HepG2 (cell line): ENCODE data around the gene IFNAR2. TPM values are rescaled to one million over a fixed set of nuclear protein-coding genes. Genes with fewer than 3 reads are reported as not detected.

Experiments used
- BRF2 ChIP-seq: sonication (generic); formaldehyde crosslinking; IDR thresholded peaks from 2 replicates; pipeline ENCODE4 v1.8.1; 2022; ENCODE audit warnings: mild to moderate bottlenecking, missing genetic modification reagents
- CC2D1A ChIP-seq: sonication (generic); formaldehyde crosslinking; IDR thresholded peaks from 2 replicates; pipeline ENCODE4 v1.8.1; 2023; ENCODE audit warnings: mild to moderate bottlenecking, missing genetic modification reagents
- CREM ChIP-seq, 2 experiments: sonication (generic) in 1 of 2; formaldehyde crosslinking in 1 of 2; IDR thresholded peaks; 2 replicates each; pipeline versions ENCODE4 v1.4.0 to v1.6.1; 2016 to 2020; ENCODE audit warnings: antibody characterized with exemption in 1 of 2, mild to moderate bottlenecking in 1 of 2, missing genetic modification reagents in 1 of 2
- ETV6 ChIP-seq: sonication (generic); formaldehyde crosslinking; conservative IDR thresholded peaks from 2 replicates; pipeline ENCODE4 v1.4.0; 2020; ENCODE audit warnings: missing genetic modification reagents
- FOXK2 ChIP-seq: fragments of 450-650 bp; IDR thresholded peaks from 2 replicates; pipeline ENCODE4 v1.6.1; 2016
- GFI1 ChIP-seq: sonication (generic); formaldehyde crosslinking; IDR thresholded peaks from 2 replicates; pipeline ENCODE4 v1.5.0; 2020; ENCODE audit warnings: missing genetic modification reagents, mild to moderate bottlenecking, borderline replicate concordance
- GMEB2 ChIP-seq: IDR thresholded peaks from 2 replicates; pipeline ENCODE4 v1.6.1; 2016; ENCODE audit warnings: missing biosample characterization, missing genetic modification reagents, low read depth
- HNRNPK ChIP-seq: fragments of 200-400 bp; formaldehyde crosslinking; IDR thresholded peaks from 2 replicates; pipeline ENCODE4 v1.6.1; 2018; ENCODE audit warnings: low read length, low read depth, moderate library complexity, mild to moderate bottlenecking; ENCODE audit not compliant: poor library complexity, severe bottlenecking
- JUN ChIP-seq: sonication (generic); formaldehyde crosslinking; IDR thresholded peaks from 2 replicates; pipeline ENCODE4 v1.4.0; 2020; ENCODE audit warnings: mild to moderate bottlenecking, missing genetic modification reagents
- MAX ChIP-seq: IDR thresholded peaks from 2 replicates; pipeline ENCODE4 v1.6.1; 2012; ENCODE audit warnings: inconsistent platforms
- MED1 ChIP-seq: sonication (generic); formaldehyde crosslinking; IDR thresholded peaks from 2 replicates; pipeline ENCODE4 v1.4.0; 2020; ENCODE audit warnings: missing genetic modification reagents
- MXD4 ChIP-seq: IDR thresholded peaks from 2 replicates; pipeline ENCODE4 v1.6.1; 2016; ENCODE audit warnings: mild to moderate bottlenecking, missing biosample characterization, missing genetic modification reagents
- NR2F1 ChIP-seq, 2 experiments: fragments of 450-650 bp in 1 of 2; formaldehyde crosslinking in 1 of 2; IDR thresholded peaks; 2 replicates each; pipeline versions ENCODE4 v1.5.0 to v1.6.1; 2016 to 2020; ENCODE audit warnings: mild to moderate bottlenecking in 1 of 2, missing compliant biosample characterization in 1 of 2, missing genetic modification reagents in 1 of 2, moderate library complexity in 1 of 2
- PHF21A ChIP-seq: sonication (generic); formaldehyde crosslinking; IDR thresholded peaks from 2 replicates; pipeline ENCODE4 v1.5.0; 2020; ENCODE audit warnings: mild to moderate bottlenecking, missing genetic modification reagents
- UBTF ChIP-seq: sonication (generic); formaldehyde crosslinking; IDR thresholded peaks from 2 replicates; pipeline ENCODE4 v1.4.0; 2020; ENCODE audit warnings: mild to moderate bottlenecking, missing genetic modification reagents
- YY1 ChIP-seq: IDR thresholded peaks from 2 replicates; pipeline ENCODE4 v1.6.1; 2011; ENCODE audit warnings: low read length, low read depth, moderate library complexity, mild to moderate bottlenecking; ENCODE audit not compliant: insufficient read depth, insufficient replicate concordance
- ZBTB1 ChIP-seq: sonication (generic); formaldehyde crosslinking; IDR thresholded peaks from 2 replicates; pipeline ENCODE4 v1.4.0; 2020; ENCODE audit warnings: missing genetic modification reagents, borderline replicate concordance
- ZFP90 ChIP-seq: sonication (generic); formaldehyde crosslinking; IDR thresholded peaks from 2 replicates; pipeline ENCODE4 v1.8.0; 2022; ENCODE audit warnings: missing genetic modification reagents, mild to moderate bottlenecking, inconsistent platforms, borderline replicate concordance
- ZMAT5 ChIP-seq: sonication (generic); formaldehyde crosslinking; IDR thresholded peaks from 2 replicates; pipeline ENCODE4 v1.5.0; 2020; ENCODE audit warnings: mild to moderate bottlenecking, low read depth, missing genetic modification reagents, borderline replicate concordance
- ZNF317 ChIP-seq: sonication (generic); formaldehyde crosslinking; IDR thresholded peaks from 2 replicates; pipeline ENCODE4 v1.5.0; 2020; ENCODE audit warnings: mild to moderate bottlenecking, missing genetic modification reagents
- ZNF547 ChIP-seq: sonication (generic); formaldehyde crosslinking; IDR thresholded peaks from 2 replicates; pipeline ENCODE4 v1.5.1; 2020; ENCODE audit warnings: mild to moderate bottlenecking, missing genetic modification reagents
- ZNF639 ChIP-seq: conservative IDR thresholded peaks from 2 replicates; pipeline ENCODE4 v1.6.1; 2018; ENCODE audit warnings: missing genetic modification reagents
- polyA plus RNA-seq, 8 experiments: library from polyadenylated mRNA; depleted of rRNA in 3 of 8; stranded (reverse) in 7 of 8; unstranded in 1 of 8; fragments of >200 nt; fragmentation: Illumina TruSeq in 4 of 8; extraction: Trizol in 4 of 8; gene quantifications; 2 replicates each; pipeline versions ENCODE4 v1.2.1 to v1.2.3, GENCODE V29; 2011 to 2016; ENCODE audit warnings: low read depth in 4 of 8, missing spikeins in 1 of 8, mixed read lengths in 1 of 8; ENCODE audit not compliant: insufficient read depth in 1 of 8
- total RNA-seq, 5 experiments: library from RNA; depleted of rRNA; stranded (reverse); fragments of >200 nt; fragmentation: Illumina TruSeq; extraction: Trizol; gene quantifications; 2 replicates each; pipeline ENCODE4 v1.2.3, GENCODE V29; 2016; ENCODE audit warnings: low read depth in 1 of 5

Gene IFNAR2
- total and polyA plus RNA-seq, 2 of the 13 experiments (the other 11 are each of a cell fraction or from before 2014, with no cell fraction given), result 5.1 to 24.1 TPM

- no peak for TF ChIP-seq ZMAT5 (CRISPR knock-in tag)
- TF ChIP-seq YY1, result no peak
- peak; percentile 68; the same call in 1 of the 2 replicates for TF ChIP-seq ZFP90
- no peak for TF ChIP-seq FOXK2
- TF ChIP-seq MED1, result peak; percentile 44; the same call in 1 of the 2 replicates
- no peak for TF ChIP-seq CC2D1A (CRISPR knock-in tag)
- TF ChIP-seq BRF2 (CRISPR knock-in tag), result 0 out of 2 replicates have a peak, but pooled peaks have one; percentile 56
- TF ChIP-seq ZBTB1 (CRISPR knock-in tag), result no peak
- TF ChIP-seq JUN, result no peak
- TF ChIP-seq MAX, result 0 out of 2 replicates have a peak, but pooled peaks have one; percentile 6
- TF ChIP-seq MXD4 (CRISPR knock-in tag), result no peak
- no peak for TF ChIP-seq ZNF547
- TF ChIP-seq ETV6 (CRISPR knock-in tag), result 0 out of 2 replicates have a peak, but pooled peaks have one; percentile 30
- TF ChIP-seq GFI1 (CRISPR knock-in tag), result peak; percentile 64; the same call in 1 of the 2 replicates
- no peak for TF ChIP-seq CREM (IDR thresholded peaks at IDR 0.05)
- no peak for TF ChIP-seq CREM (CRISPR knock-in tag; IDR thresholded peaks at IDR 0.05)
- no peak for TF ChIP-seq NR2F1 (CRISPR knock-in tag; IDR thresholded peaks at IDR 0.05)
- TF ChIP-seq ZNF639, result 0 out of 2 replicates have a peak, but pooled peaks have one; percentile 25
- no peak for TF ChIP-seq ZNF317 (CRISPR knock-in tag)
- TF ChIP-seq HNRNPK, result no peak
- peak; percentile 50; the same call in 1 of the 2 replicates for TF ChIP-seq UBTF (CRISPR knock-in tag)
- no peak for TF ChIP-seq GMEB2 (CRISPR knock-in tag)
- 0 out of 2 replicates have a peak, but pooled peaks have one; percentile 0 for TF ChIP-seq PHF21A (CRISPR knock-in tag)
These were observed at the start of gene IFNAR2 (continued) for GRCh38 chr21:33229784-33230544.
